Activated CD8-positive, alpha-beta memory T cell treated with anti-CD3 and anti-CD28 coated beads, Interleukin-2, amount 50 U/mL, for 48 hours (primary cell): ENCODE measurements around the gene BLACAT1.
"Not testable (repeated sequence)": the region's sequence is repeated elsewhere in the genome, so short reads cannot be mapped to it uniquely, and the experiment has no call there.

Experiments
- DNase-seq: peaks from one replicate; pipeline ENCODE4 v3.0.0-alpha.2; 2020

The BLACAT1 gene

GRCh38 chr1:205406252-205406651 lies 49.6 kb downstream of the BLACAT1 start:
- not testable (repeated sequence) for DNase-seq
